Duodenal mucosa (tissue), 2 donors: ENCODE data around the gene THY1.
"Not testable (repeated sequence)": the region's sequence is repeated elsewhere in the genome, so short reads cannot be mapped to it uniquely, and the experiment has no call there.

Experiments
- H3K27ac ChIP-seq: one replicate; pipeline ENCODE4 v1.7.0; 2013; ENCODE audit warnings: low read depth, low read length
- H3K27me3 ChIP-seq, 2 donors: one replicate each; pipeline ENCODE4 v1.7.0; 2013; ENCODE audit warnings: low read length in 2 of 2, control low read depth in 1 of 2; ENCODE audit not compliant: insufficient read depth in 2 of 2, control insufficient read depth in 1 of 2
- H3K36me3 ChIP-seq, 2 donors: one replicate each; pipeline ENCODE4 v1.7.0; 2013; ENCODE audit warnings: low read length in 2 of 2, control low read depth in 1 of 2; ENCODE audit not compliant: insufficient read depth in 2 of 2, control insufficient read depth in 1 of 2
- H3K4me1 ChIP-seq, 2 donors: one replicate each; pipeline ENCODE4 v1.7.0; 2013; ENCODE audit warnings: low read length in 2 of 2, control low read depth in 1 of 2; ENCODE audit not compliant: insufficient read depth in 2 of 2, control insufficient read depth in 1 of 2
- H3K4me3 ChIP-seq, 2 donors: one replicate each; pipeline ENCODE4 v1.7.0; 2013; ENCODE audit warnings: low read length in 2 of 2, low read depth in 1 of 2
- H3K9ac ChIP-seq, 2 donors: one replicate each; pipeline ENCODE4 v1.7.0; 2013; ENCODE audit warnings: low read length in 2 of 2, low read depth in 1 of 2
- H3K9me3 ChIP-seq, 2 donors: one replicate each; pipeline ENCODE4 v1.7.0; 2013; ENCODE audit warnings: low read length in 2 of 2, control low read depth in 1 of 2; ENCODE audit not compliant: control insufficient read depth in 1 of 2

Gene THY1

GRCh38 chr11:119445850-119446249, 22.9 kb upstream of the THY1 start:
- Histone ChIP-seq H3K9me3 (no peaks in the 10 kb centered on the region), H3K4me3 (no peak overlapping the region), H3K27me3 (no peaks in the 10 kb centered on the region), H3K9ac (no peak overlapping the region), H3K4me1 (no peaks in the 10 kb centered on the region), H3K27ac (no peak overlapping the region), H3K36me3 (no peaks in the 10 kb centered on the region)

GRCh38 chr11:119445379-119445778, 22.4 kb upstream of the THY1 start:
- H3K36me3 ChIP-seq = no peaks in the 10 kb centered on the region
- no peak overlapping the region for H3K4me3 ChIP-seq
- H3K9me3 ChIP-seq = no peaks in the 10 kb centered on the region
- H3K9ac ChIP-seq = no peak overlapping the region
- H3K27ac ChIP-seq = no peak overlapping the region
- H3K27me3 ChIP-seq = no peaks in the 10 kb centered on the region
- H3K4me1 ChIP-seq = no peaks in the 10 kb centered on the region

- Histone ChIP-seq H3K9ac (no peak overlapping the region), H3K27me3 (no peaks in the 10 kb centered on the region), H3K36me3 (no peaks in the 10 kb centered on the region), H3K4me3 (no peak overlapping the region), H3K4me1 (no peaks in the 10 kb centered on the region), H3K9me3 (no peaks in the 10 kb centered on the region), H3K27ac (no peak overlapping the region)
These were observed 18.9 kb upstream of the THY1 start for GRCh38 chr11:119441898-119442243.

- H3K4me3 ChIP-seq = no peak overlapping the region
- no peak overlapping the region for H3K9ac ChIP-seq
- H3K4me1 ChIP-seq = no peaks in the 10 kb centered on the region
- no peaks in the 10 kb centered on the region for H3K27me3 ChIP-seq
- no peak overlapping the region for H3K27ac ChIP-seq
- no peaks in the 10 kb centered on the region for H3K9me3 ChIP-seq
- no peaks in the 10 kb centered on the region for H3K36me3 ChIP-seq
These were observed 15.6 kb upstream of the THY1 start for GRCh38 chr11:119438599-119438998.

GRCh38 chr11:119437521-119437920, 14.5 kb upstream of the THY1 start:
- H3K4me1 ChIP-seq, H3K9me3 ChIP-seq, H3K27me3 ChIP-seq, H3K9ac ChIP-seq, H3K36me3 ChIP-seq, H3K4me3 ChIP-seq, H3K27ac ChIP-seq: not testable (repeated sequence)

GRCh38 chr11:119436711-119437110, 13.7 kb upstream of the THY1 start:
- peaks cover 0 to 3% of the 10 kb centered on the region in 2 donors for H3K4me1 ChIP-seq
- no peak overlapping the region for H3K9ac ChIP-seq
- H3K36me3 ChIP-seq = no peaks in the 10 kb centered on the region
- H3K9me3 ChIP-seq = no peaks in the 10 kb centered on the region
- no peak overlapping the region for H3K27ac ChIP-seq
- H3K4me3 ChIP-seq = no peak overlapping the region
- H3K27me3 ChIP-seq = no peaks in the 10 kb centered on the region

- Histone ChIP-seq H3K4me3 (no peak overlapping the region), H3K9me3 (no peaks in the 10 kb centered on the region), H3K9ac (no peak overlapping the region), H3K4me1 (peaks cover 0 to 3% of the 10 kb centered on the region in 2 donors), H3K36me3 (no peaks in the 10 kb centered on the region), H3K27ac (no peak overlapping the region), H3K27me3 (no peaks in the 10 kb centered on the region)
These were observed 13.1 kb upstream of the THY1 start for GRCh38 chr11:119436093-119436492.

GRCh38 chr11:119434591-119435330, 11.8 kb upstream of the THY1 start:
- H3K9ac ChIP-seq = no peak overlapping the region
- peaks cover 0 to 3% of the 10 kb centered on the region in 2 donors for H3K4me1 ChIP-seq
- peaks cover 0 to 5% of the 10 kb centered on the region in 2 donors for H3K27me3 ChIP-seq
- H3K27ac ChIP-seq = no peak overlapping the region
- H3K9me3 ChIP-seq = no peaks in the 10 kb centered on the region
- no peak overlapping the region for H3K4me3 ChIP-seq
- no peaks in the 10 kb centered on the region for H3K36me3 ChIP-seq

GRCh38 chr11:119433358-119433725, 10.4 kb upstream of the THY1 start:
- Histone ChIP-seq H3K4me1 (peaks cover 0 to 3% of the 10 kb centered on the region in 2 donors), H3K4me3 (no peak overlapping the region), H3K9ac (no peak overlapping the region), H3K36me3 (no peaks in the 10 kb centered on the region), H3K27ac (no peak overlapping the region), H3K27me3 (peaks cover 0 to 8% of the 10 kb centered on the region in 2 donors), H3K9me3 (no peaks in the 10 kb centered on the region)

GRCh38 chr11:119432484-119433357, 9.7 kb upstream of the THY1 start:
- Histone ChIP-seq H3K9me3 (no peaks in the 10 kb centered on the region), H3K27me3 (peaks cover 0 to 8% of the 10 kb centered on the region in 2 donors), H3K27ac (no peak overlapping the region), H3K4me1 (peaks cover 0 to 3% of the 10 kb centered on the region in 2 donors), H3K9ac (no peak overlapping the region), H3K4me3 (peak overlapping the region in 1 of 2 donors; percentile 3), H3K36me3 (no peaks in the 10 kb centered on the region)
